KOPT-K1 (cell line): ENCODE results near the gene UBXN2A.
"Not testable (repeated sequence)": the region's sequence is repeated elsewhere in the genome, so short reads cannot be mapped to it uniquely, and the experiment has no call there.

ENCODE experiments used
- H3K27ac ChIP-seq: fragments of 200-600 bp; sonication (generic); 2 replicates; pipeline ENCODE4 v1.5.1; 2016; ENCODE audit warnings: antibody characterized with exemption, mild to moderate bottlenecking, low read depth, low read length; ENCODE audit not compliant: poor library complexity, severe bottlenecking
- H3K36me3 ChIP-seq: fragments of 200-600 bp; sonication (generic); 2 replicates; pipeline ENCODE4 v1.5.1; 2017; ENCODE audit warnings: antibody characterized with exemption, mild to moderate bottlenecking, low read length, moderate library complexity; ENCODE audit not compliant: insufficient read depth
- H3K9me3 ChIP-seq: fragments of 200-600 bp; sonication (generic); 2 replicates; pipeline ENCODE4 v1.5.1; 2017; ENCODE audit warnings: antibody characterized with exemption, low read length, mild to moderate bottlenecking; ENCODE audit not compliant: insufficient read depth, poor library complexity, severe bottlenecking

UBXN2A gene

DNA sequence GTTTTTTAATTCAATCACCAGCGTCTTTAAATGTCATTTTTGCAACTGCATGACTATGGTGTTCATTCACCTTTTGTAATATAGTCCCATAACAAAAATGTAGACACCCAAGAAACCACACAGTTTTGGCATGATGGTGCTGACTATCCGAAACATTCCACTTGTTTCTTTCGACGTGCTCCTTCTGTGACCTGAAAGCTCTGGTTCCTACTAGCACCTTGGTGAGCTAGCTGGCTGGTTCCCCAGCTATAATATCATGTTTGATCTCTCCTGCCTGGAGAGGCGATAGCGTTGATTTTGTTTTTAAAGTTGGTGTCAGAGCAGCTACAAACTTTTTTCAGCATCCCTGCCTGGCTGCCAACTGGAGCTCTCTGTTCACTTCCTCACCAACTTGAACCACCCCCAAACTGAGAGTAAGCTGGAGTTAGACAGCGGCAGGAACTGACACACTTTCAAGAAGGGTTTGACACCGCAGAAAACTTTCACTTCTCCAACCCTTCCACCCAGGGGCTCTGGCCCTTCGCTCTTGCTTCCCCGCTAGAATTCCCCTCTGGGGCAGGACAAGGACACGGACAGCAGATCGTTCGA is 14.5 kb upstream of the UBXN2A start:
- Histone ChIP-seq H3K36me3 (no peaks in the 10 kb centered on the region; the same call in 1 of the 2 replicates), H3K9me3 (no peaks in the 10 kb centered on the region), H3K27ac (peak overlapping the region; percentile 96)

DNA sequence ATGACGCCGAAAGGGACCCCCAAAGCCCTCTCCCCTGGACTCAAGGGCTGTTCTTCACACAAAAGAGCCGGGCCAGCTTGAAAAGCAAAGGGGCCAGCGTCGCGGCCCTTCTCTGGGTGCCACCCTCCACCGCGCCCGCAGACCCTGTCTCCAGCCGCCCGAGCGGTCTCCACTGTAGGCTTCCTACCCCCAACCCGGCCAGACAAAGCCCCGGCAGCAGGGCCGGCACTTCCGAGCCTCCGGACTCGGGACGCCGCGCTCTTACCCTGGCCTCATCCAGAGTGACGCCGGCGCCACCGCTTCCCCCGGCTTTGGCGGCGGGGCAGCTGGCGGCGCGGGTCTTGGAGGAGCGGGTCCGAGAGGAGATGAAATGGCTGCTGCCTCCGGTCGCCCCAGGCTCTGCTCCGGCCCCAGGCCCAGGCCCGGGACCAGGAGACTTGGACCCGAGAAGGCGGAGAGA is 13.9 kb upstream of the UBXN2A start:
- no peaks in the 10 kb centered on the region for H3K9me3 ChIP-seq
- H3K36me3 ChIP-seq, result peaks cover 4% of the 10 kb centered on the region

DNA sequence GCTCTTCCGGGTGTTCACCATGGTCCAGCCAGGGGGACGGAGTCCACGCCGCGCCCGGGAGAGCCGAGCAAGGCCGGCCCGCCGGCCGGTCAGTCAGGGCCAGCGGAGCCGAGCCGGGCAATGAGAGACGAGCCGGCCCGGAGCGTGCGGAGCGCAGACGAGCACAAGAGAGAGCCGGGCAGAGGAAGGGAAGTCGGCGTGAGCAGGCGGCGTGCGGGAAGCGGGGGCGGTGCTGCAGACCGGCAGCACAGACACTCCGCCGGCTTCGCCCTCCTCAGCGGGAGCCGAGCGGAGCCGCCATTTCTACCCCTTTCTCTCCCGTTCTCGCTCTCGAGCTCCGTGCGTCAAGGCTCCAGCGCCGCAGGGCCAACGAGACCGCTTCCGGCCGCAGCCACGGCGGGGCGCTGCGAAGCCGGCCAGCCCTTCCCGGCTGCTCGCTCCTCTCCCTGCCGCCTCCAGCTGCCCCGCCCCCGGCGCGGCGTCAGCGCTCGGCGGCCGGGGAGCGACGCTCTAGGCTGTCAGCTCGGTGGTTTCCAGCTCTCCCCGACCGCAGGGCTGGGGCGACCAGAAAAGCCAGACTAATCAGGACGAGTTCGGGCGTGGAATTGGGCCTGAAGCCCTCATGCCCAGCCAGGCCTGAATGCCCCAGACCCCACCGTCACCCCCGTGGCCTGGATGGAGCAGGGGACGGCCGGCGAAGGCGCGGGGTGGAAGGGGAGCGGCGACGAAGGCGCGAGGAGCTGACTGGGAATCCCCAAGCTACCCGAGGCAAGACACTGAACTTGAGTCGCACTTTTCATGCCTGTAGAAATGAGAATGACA is 13.3 kb upstream of the UBXN2A start, which contains the start of gene ATAD2B:
ATAD2B (minus strand) TSS at position 374 of the 822 bp plus-strand sequence; CDS start at position 21, 353 bp downstream.
- Histone ChIP-seq H3K27ac (peak within 1 kb of the TSS; percentile 96), H3K36me3 (peaks cover 8% of the 10 kb centered on the region), H3K9me3 (no peaks in the 10 kb centered on the region)

More for the DNA sequence above, 13.9 kb upstream of the UBXN2A start:
- H3K27ac ChIP-seq, result peak overlapping the region; percentile 96

DNA sequence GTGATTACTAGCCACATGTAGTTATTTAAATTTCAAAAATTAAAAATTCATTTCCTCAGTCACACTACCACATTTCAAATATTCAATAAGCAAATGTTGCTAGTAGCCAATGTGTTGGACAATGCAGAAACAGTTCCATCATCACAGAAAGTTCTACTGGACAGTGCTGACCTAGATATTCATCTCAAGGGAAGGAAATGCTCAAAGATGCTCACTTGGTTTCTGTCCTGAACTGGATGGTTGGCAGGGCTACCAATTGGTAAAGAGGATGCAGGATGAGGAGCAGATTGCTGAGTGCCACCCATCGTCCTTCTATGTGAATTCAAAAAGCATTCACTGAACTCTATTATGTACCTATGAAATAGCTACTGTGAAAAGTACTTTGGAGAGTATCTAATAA is 6.0 kb upstream of the UBXN2A start:
- H3K36me3 ChIP-seq, result peaks cover 8% of the 10 kb centered on the region
- H3K9me3 ChIP-seq, result no peaks in the 10 kb centered on the region
- no peak overlapping the region for H3K27ac ChIP-seq

DNA sequence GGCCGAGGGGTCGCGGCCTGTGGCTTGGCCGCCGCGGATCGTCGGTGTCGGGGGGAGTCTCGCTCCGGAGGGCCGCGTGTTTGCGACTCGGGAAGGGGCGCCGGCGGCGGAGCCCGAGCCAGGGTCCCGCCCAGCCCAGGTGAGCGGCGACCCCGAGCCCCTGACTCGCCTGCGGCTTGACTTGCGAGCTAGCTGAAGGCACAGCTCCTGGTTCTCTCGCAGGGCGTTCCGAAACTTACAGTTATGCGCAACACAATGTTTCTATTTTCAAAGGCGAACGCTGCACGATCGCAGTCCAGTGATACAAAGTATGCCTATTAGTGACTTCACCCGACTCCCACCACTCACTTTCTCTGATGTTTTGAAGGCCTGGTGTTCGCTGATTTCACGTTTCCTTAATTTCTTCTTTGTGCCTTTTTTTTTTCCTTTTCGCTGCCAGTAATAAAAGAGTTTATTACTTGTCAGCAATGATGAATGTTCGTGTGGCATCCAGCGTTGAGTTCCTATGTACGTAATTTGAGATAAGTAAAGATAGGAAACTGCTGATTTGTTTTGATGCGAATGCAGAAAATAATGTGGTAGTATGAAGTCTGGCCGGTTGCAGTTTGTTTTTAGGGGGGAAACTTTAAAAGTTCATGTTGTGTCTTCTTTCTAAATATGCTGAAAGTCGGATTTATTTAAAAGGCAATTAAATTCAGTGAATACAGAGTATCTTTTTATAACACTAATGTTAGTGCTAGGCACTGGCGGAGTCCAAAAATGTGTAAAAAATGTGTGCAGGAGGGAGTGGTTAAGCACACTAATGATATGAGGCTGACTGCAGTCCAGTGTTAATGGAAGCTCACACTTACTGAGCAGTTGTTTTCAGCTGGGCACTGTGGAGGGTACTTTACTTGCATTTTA is 706 bp downstream of the UBXN2A start:
- Histone ChIP-seq H3K9me3 (no peaks in the 10 kb centered on the region), H3K27ac (peak overlapping the region; percentile 77), H3K36me3 (no peaks in the 10 kb centered on the region)

DNA sequence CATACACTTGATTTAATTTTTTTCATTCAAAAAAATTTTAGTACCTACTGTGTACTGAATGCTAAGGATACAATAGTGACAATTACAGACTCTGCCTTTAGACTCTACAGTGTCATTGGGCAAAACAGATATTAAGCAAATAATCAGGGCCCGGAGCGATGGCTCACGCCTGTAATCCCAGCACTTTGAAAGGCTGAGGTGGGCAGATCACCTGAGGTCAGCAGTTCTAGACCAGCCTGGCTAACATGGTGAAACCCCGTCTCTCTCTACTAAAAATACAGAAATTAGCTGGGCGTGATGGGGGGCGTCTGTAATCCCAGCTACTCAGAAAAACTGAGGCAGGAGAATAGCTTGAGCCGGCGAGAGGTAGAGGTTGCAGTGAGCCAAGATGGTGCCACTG is 1.4 kb downstream of the UBXN2A start:
- Histone ChIP-seq H3K36me3 (no peaks in the 10 kb centered on the region), H3K9me3 (no peaks in the 10 kb centered on the region), H3K27ac (no peak overlapping the region)

DNA sequence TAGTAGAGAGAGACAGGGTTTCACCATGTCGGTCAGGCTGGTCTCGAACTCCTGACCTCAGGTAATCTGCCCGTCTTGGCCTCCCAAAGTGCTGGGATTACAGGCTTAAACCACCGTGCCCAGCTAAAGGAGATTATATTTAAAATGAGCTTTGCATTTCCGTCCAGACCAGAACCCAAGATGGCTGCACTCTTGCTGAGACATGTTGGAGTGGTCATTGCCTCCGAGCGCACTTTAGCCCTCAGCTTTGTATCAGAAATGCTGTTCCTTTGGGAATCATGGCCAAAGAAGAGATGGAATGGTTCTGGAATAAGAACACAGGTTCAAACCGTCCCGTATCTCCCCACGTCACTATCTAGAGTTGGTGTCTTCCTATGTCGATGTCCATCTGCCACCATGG is 3.4 kb downstream of the UBXN2A start:
- H3K9me3 ChIP-seq, result no peaks in the 10 kb centered on the region
- no peak overlapping the region for H3K27ac ChIP-seq
- H3K36me3 ChIP-seq, result no peaks in the 10 kb centered on the region; the same call in 1 of the 2 replicates

DNA sequence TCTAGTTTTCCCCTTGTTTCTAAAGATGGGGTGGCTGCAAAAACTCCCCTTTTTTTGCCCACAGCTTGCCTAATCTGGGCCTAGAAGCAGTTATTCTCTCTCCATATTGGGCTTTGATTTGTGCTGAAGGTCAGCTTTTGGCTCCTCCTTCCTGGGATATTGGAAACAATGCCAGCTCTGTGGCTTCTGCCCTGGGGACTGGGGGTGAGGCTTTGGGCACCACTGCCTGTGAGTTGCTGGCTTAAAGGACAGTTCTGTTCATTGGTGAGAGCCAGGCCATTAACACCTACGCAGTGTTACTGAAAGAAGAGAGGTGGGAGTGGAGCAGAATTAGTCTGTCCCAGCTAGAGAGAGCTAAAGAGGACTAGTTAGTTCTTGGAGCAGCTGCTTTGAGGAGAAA is 4.3 kb downstream of the UBXN2A start:
- Histone ChIP-seq H3K36me3 (no peaks in the 10 kb centered on the region; the same call in 1 of the 2 replicates), H3K9me3 (no peaks in the 10 kb centered on the region), H3K27ac (no peak overlapping the region)

DNA sequence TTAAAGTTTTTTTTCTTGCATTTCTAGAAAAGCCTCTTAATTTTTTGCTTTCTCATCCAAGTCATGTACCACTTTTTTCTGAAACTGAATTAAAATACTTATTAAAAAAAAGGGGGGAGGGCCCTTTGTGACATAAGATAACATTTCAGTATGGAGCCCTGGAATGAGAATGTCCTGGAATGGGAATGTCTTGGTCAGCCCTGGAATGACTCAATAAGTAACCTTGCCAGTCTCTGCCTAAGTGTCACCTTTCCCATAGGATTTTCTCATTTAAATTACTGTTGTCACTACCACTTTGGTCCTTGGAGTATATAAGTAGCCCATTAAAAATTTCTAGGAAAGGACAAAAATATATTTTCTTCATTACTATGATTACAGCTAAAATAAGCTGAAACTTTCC is 4.7 kb downstream of the UBXN2A start:
- Histone ChIP-seq H3K9me3 (no peaks in the 10 kb centered on the region), H3K36me3 (no peaks in the 10 kb centered on the region; the same call in 1 of the 2 replicates), H3K27ac (no peak overlapping the region)

DNA sequence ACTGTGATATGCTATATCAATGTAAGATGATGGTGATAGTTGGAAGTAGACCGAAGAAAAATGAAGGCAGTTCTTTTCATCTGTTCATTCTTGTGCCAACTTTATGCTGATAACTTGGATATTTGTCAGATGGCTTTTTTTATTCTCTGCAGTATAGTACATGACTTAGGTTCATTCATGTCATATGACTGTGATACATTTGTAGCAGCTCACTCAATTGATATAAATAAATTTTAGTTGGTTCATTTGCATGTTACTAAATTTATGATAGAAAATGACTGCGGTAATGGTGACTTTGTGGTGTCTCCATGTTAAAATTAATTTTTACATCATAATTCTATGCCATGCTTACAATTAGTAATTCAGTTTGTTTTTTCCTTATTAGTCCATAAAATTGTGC is 7.1 kb downstream of the UBXN2A start:
- Histone ChIP-seq H3K9me3 (no peaks in the 10 kb centered on the region), H3K36me3 (no peaks in the 10 kb centered on the region; the same call in 1 of the 2 replicates), H3K27ac (no peak overlapping the region)

DNA sequence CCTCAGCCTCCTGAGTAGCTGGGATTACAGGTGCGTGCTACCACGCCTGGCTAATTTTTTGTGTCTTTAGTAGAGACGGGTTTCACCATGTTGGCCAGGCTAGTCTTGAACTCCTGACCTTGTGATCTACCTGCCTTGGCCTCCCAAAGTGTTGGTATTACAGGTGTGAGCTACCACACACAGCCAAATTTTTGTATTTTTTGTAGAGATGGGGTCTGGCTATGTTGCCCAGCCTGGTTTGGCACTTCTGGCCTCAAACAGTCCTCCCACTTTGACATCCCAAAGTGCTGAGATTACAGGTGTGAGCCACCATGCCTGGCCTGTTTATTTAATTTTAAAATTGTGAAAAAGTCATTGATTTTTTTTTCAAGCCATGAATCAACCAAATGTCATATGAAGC is 12.3 kb downstream of the UBXN2A start:
- not testable (repeated sequence) for H3K27ac ChIP-seq, H3K9me3 ChIP-seq, H3K36me3 ChIP-seq

DNA sequence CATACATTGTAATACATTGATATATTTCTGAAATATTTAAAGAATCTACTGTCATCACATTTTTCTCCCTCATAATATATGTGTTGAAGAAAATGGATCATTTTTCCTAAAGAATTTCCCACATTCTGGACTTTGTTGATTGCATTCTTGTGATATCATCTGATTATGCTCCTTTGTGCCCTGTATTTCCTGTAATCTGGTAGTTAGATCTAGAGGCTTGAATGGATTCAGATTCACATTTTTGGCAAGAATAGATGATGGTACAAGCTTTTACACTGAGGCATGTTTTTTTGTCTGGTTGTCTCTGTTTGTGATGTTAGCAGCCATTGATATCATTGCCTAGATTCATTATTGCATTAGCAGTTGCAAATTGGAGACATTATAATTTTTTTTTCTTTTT is 13.4 kb downstream of the UBXN2A start:
- no peaks in the 10 kb centered on the region for H3K9me3 ChIP-seq
- H3K36me3 ChIP-seq, result no peaks in the 10 kb centered on the region
- no peak overlapping the region for H3K27ac ChIP-seq

DNA sequence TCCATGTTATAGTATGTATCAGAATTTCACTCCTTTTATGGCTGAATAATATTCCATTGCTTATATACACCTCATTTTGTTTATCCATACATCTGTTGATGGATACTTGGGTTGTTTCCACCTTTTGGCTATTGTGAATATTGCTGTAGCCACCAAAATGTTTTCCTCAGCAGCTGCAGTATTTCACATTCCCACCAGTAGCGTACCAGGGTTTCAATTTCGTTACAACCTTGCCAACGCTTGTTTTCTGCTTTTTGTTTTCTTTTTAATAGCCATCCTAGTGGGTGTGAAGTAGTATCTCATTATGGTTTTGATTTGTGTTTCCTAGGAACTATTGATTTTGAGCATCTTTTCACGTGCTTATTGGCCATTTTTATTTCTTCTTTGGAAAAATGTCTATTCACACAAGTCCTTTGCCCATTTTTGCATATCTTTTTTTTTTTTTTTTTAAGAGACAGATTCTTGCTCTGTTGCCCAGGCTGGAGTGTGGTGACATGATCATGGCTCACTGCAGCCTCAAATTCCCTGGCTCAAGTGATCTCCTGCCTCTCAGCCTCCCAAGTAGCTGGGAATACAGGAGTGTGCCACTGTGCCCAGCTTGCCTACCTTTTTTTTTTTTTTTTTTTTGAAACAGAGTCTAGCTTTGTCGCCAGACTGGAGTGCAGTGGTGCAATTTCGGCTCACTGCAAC is 14.2 kb downstream of the UBXN2A start:
- Histone ChIP-seq H3K36me3 (no peaks in the 10 kb centered on the region), H3K27ac (no peak overlapping the region), H3K9me3 (no peaks in the 10 kb centered on the region)

DNA sequence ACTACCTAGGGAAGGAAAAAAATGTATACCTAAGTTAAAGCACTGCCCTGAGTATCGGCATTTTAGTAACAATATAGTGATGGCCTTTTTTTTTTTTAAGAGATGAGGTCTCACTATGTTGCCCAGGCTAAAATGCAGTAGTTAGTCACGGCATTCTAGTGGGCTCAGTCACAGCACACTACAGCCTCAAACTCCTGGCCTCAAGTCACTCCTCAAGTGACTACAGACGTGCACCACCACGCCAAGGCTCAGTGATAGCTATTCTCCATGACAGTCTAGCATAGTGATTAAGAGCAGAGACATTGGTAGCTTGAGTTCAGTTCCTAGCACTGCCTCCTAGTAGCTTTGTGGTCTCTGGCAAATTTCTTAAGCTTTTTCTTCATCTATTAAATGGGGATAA is 27.6 kb downstream of the UBXN2A start:
- H3K27ac ChIP-seq, result no peak overlapping the region
- peaks cover 8% of the 10 kb centered on the region; the same call in 1 of the 2 replicates for H3K36me3 ChIP-seq
- H3K9me3 ChIP-seq, result no peaks in the 10 kb centered on the region
